ENCODE results near the gene NXN.
"Not testable (repeated sequence)": the region's sequence is repeated elsewhere in the genome, so short reads cannot be mapped to it uniquely, and the experiment has no call there.

Gene NXN

DNA sequence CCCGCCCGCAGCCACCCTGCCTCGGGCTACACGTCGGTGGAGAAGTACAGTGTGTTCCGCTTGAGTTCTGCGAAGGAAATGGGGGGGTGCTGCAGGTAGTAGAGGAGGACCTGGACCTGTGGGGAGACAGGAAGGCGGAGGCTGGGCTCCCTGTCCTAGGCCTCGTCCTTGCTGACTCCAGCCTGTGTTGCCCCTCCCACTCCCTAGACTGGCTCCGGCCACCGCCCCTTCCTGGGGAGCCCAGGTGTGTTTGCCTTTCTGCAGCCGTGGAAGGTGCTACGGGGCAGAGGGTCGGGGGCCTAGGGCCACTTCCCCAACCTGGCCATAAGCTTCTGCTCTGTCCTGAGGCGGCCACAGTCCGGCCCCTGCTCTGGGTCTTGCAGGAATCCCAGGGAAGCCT, 26.5 kb upstream of the NXN start:
- no peak for DNase-seq (ENCODE audit: low read depth in 2 of 2)

- DNase-seq (ENCODE audit: low read depth in 2 of 2): no peak
Measured at GRCh38 chr17:1005361-1005946, 25.9 kb upstream of the NXN start.

DNA sequence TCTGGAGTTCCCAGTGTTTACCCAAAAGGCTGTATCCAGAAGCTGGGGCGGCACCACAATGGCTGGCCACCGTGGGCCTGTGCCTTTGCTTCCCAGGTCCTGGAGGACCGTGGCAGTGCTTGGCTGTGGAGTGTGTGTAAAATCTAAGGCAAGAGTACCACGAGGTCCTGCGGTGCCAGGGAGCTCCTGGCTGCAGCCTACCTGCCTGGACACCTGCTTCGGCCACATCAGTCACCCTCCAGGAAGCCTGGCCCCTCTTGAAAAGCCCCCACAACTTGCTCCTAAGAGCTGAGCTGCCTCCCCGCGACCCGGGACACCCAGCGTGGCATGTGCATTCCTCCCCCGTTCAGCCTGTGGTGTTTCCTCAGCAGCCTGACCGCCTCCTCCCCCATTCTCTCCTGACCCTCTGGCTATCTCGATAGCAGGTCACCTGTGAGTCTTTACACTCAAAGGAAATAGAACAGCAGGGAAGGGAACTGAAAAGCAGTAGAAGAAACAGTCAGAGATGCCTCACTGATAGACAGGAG, 25.3 kb upstream of the NXN start:
- no peak for DNase-seq (ENCODE audit: low read depth in 2 of 2)

- no peak for DNase-seq (ENCODE audit: low read depth in 2 of 2)
Measured at GRCh38 chr17:1003972-1004768, 24.6 kb upstream of the NXN start.

DNA sequence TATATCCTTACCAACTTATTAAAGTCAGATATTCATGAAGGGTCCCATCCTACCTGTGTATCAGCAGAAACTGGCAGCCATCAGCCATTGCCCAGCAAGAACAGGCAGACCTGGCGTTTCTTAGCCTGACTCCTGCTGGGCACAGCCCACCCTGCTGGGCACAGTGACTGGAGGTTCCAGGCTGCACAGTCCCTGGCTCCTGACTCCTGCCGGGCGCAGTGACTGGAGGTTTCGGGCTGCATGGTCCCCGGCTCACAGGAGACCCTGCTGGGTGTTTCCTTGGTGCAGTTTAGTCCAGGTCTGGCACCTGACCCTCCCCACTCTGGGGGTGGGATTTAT, 24.0 kb upstream of the NXN start:
- no peak for DNase-seq (ENCODE audit: low read depth in 2 of 2)

GRCh38 chr17:1002771-1003555, 23.4 kb upstream of the NXN start:
- no peak for DNase-seq (ENCODE audit: low read depth in 2 of 2)

DNA sequence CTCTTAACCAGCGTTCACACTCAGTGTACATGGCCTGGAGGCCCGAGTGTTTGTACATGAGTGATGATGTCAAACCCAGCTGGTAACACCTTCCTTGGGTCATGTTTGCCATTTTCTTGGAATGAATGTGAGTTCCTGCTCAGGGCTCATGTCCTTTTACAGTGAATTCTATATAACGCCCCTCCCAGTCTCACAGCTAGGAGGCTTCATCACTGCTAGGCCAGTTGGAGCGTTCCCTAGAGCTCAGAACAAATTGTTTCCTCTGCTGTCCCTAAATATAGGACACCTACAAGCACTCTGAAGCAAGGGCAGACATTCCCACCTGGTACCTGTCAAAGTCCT, 22.8 kb upstream of the NXN start:
- DNase-seq (ENCODE audit: low read depth in 2 of 2): no peak

DNA sequence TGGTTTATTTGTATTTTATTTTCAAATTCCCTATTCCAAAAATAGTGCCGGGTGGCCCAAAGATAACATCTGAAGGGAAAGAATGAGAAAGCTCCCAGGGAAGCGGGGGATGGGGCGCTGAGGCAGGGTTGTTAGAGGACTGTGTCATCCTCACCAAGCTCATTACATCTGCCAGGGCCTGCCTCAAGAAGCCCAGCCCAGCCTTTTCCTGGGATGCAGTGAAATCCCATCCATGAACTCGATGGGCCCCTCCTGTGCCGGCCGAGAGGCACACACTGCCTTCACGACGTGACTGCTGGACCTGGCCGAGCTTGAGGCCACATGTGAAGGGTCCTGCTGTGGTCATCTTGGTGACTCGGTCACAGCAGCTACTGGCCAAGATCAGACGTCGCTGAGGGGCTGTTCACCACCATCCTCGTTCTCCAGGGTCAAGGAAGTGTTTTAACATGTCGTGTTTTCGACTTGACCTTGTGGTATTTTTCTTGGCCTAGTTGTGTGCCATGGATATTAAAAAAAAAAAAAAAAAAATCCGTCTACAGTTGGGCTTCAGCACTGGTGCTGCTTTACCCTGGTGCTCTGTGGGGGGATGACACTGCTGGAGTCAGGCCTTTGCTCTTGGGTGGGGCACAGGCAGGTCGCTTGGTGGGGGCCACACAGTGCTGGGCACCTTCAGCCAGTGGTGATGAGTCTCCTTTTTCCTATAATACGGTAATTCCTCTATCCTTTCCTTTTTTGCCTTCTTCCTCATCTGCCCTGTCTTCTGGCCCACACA, 22.2 kb upstream of the NXN start:
- DNase-seq (ENCODE audit: low read depth in 2 of 2): no peak

GRCh38 chr17:1000597-1001461, 21.3 kb upstream of the NXN start:
- DNase-seq (ENCODE audit: low read depth in 2 of 2): no peak

- no peak for DNase-seq (ENCODE audit: low read depth in 2 of 2)
Measured at GRCh38 chr17:998111-998510, 18.5 kb upstream of the NXN start.

DNA sequence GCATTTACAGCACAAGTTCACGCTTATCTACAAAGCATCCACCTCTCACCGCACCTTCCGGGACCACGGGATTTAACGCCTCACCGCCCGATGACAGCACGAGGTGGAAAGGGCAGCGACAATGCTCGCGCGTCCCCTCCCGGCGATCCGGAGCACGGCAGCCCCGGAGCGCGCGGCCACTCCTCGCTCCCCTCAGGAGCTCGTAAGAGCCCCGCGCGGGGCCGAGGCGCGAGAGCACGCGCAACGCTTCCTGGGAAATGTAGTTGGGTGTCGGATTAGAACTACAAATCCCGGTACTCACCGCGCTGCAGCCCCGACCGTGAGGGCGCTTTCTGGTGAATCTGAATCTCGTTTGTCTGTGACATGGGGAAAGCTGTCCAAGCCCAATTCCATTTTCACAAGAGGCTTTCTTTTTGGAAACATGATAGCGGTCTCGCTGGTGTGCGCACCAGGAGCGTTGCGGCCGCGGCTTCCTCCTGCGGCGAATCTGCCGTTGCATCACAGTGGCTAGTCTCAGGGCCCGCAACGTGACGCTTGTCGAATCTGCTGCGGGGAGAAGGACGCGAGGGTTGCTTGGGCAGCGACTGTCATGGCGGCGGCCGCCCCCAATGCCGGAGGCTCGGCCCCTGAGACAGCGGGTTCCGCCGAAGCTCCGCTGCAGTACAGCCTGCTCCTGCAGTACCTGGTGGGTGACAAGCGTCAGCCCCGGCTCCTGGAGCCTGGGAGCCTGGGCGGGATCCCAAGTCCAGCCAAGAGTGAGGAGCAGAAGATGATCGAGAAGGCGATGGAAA, 17.2 kb upstream of the NXN start, which contains the start of gene TIMM22:
Gene TIMM22 (plus strand): TSS at position 576 of the 791 bp plus-strand sequence. CDS start 14 bp downstream, at position 590.
- DNase-seq (ENCODE audit: low read depth in 2 of 2): peak; percentile 85 to 88

DNA sequence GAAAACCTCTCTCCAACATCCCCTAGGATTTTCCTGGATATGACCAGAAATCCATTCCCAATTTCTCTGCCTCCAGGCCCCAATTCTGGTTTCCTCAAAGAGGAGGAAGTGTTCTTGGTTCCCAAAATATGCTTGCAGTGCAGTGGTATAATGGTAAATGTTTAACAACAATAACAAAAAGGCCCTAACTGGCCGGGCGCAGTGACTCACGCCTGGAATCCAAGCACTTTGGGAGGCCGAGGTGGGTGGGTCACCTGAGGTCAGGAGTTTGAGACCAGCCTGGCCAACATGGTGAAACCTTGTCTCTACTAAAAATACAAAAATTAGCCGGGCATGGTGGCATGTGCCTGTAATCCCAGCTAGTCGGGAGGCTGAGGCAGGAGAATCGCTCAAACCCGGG, 15.7 kb upstream of the NXN start:
- not testable (repeated sequence) for DNase-seq (ENCODE audit: low read depth in 2 of 2)

DNA sequence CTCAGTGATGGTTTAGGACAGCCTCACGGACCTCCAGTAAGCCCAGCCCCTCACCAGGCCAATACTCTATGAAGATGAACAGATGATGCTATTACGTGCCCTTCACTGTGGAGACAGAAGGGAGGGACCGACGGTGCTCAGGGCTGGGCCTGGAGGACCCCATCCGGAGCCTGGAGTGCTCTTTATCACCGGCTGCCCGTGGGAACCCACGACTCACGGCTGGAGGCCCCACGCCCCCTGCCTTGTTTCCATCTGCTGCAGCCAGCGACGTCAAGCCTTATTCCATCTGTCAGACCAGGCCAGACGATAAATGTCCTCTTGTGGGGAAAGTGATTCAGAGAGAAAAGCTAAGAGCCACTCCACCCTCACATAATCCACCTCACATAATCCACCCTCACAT, 13.4 kb upstream of the NXN start:
- DNase-seq (ENCODE audit: low read depth in 2 of 2): no peak

DNA sequence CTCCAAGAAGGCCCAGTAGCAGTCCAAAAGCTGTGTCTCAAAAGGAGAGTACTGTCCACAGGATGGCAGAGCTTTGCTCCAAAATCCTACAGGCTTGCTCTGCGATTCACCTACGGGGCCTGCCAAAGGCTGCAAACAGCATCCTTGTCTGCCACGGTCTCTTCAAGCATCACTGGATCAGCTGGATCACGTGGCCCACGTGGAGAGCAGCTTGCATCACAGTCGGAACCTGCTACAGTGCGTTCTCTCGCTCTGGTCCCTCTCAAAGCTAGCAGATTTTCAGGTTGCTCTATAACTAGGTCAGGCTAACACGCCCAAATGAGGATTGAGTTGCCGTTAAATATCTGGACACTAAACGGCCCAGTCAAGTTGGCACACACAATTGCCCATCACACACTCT, 9.0 kb upstream of the NXN start:
- DNase-seq (ENCODE audit: low read depth in 2 of 2): no peak

DNA sequence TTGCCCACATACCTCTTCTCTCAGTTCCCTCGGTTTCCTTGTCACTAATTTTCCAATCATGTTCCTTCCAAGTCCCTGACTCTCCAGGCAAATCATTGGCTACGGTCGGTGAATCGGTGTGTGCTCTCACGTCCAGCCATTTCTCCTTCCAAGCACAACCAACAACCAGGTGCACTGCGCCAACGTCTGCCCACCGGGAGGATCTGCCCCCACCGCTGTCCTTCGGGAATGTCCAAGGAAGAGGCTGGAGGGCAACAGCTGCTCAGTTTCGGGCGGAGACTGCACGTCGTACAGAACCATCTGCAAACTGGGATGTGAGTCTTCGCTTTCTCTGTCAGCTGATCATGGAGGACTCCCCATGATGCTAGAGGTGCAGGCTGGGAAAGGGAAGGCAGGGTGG, 8.4 kb upstream of the NXN start:
- no peak for DNase-seq (ENCODE audit: low read depth in 2 of 2)

DNA sequence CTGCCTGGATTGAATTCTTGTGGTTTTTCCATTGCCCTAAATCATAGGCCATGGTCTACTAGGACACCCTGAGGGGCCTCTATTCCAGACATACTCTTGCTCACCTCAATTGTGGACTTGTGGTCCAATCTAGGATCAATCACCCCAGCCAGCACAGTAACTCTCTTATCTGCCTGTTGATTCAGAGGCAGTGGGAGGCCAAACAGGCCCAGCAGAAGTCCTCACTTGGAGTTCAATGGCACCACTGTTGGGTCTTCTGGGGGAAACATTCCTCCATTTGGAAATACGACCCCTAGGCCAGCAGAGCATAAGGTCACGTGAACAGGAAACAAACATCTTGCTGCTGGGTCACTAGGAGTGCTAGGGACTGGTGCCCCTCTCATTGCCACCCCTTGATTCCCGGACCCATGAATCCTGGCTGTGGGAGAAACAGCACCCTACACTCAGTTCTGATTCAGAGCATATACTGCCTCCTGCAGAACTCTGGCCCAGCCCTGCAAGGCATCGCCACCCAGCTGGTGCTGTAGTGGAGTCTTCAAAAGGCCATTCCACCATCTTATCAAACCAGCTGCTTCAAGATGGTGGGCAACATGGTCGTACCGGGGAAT, 6.8 kb upstream of the NXN start:
- no peak for DNase-seq (ENCODE audit: low read depth in 2 of 2)

GRCh38 chr17:983921-984320, 4.3 kb upstream of the NXN start:
- DNase-seq (ENCODE audit: low read depth in 2 of 2): no peak

DNA sequence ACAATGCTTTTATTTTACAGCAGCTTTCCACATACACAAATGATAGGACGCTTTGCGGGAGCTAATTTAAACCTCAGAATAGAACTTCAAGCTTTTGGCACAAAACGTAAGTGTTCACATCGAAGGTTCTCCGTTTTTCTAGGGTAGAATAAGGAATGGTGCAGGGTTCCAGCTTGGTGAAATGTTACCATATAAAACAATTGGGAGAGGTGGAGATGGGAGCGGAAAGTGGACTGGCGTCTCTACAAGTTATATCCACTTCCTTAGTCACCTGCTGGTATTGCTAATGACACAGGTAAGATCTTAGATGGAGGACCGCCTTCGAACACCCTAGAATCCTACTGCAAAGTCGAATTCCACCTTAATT, 1.7 kb upstream of the NXN start:
- DNase-seq (ENCODE audit: low read depth in 2 of 2): no peak

DNA sequence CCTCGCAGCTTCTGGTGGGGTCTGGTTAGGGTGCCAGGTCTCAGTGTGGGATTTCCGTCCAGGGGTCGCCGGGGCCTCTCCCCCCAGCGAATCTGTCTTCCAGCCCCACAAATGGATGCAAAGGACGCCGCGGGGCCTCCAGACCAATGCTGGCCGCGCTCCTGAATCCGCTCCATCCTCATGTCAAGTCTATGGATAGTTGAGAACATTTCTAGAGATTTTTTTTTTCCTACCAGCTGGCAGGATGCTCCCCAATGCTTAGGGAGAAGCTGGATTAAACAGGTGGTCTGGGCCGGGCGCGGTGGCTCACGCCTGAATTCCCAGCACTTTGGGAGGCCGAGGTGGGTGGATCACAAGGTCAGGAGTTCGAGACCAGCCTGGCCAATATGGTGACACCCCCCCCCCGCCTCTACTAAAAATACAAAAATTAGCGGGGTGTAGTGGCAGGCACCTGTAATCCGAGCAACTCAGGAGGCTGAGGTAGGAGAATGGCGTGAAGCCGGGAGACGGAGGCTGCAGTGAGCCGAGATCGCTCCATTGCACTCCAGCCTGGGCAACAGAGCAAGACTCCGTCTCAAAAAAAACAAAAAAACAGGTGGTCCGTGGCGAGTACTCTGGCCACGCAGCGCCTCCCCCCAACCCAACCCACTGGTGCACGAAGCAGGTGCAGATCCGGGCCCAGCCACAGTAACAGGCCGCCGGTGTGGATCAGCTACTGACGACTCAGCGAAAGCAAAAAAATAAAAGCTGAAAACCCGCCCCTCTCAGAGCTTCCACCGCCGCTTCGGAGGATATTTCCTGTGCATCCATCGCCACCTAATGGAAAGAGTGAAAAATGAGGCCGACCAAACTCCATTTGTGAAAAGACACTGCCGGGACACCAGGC, 1.1 kb upstream of the NXN start:
- peak; percentile 51 to 65 for DNase-seq (ENCODE audit: low read depth in 2 of 2)

Measured in stimulated activated CD4-positive, alpha-beta T cell treated with anti-CD3 and anti-CD28 coated beads, Interleukin-4, amount 100 ng/mL, for 48 hours (primary cell).